Fibroblast of the conjunctiva (primary cell): ENCODE results near the gene NDUFAF5.

ENCODE experiments used
- DNase-seq: peaks from one replicate; pipeline ENCODE4 v3.0.0-alpha.2; 2010; ENCODE audit warnings: low read depth

The NDUFAF5 gene

GRCh38 chr20:13821876-13822275 is 37.0 kb downstream of the NDUFAF5 start:
- no peak for DNase-seq

DNA sequence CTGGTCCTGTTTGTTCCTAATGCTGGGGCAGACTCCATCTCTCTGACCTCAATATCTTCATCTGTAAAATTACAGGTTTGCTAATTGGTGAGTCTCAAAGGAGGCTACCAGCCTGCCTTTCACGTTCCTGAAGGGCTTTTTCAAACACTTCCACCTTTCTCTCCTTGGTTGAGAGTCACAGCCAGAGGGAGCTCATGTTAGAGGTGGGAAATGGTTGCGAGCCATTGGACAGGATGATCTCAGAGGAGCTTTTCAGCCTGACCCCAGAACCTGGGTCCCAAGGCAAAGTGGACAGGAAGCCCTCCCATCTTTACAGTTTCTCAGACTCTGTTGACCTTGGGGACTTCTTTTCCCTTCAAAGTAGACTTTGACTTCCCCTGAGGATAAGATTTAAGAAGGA is 37.6 kb downstream of the NDUFAF5 start:
- DNase-seq, result no peak

DNA sequence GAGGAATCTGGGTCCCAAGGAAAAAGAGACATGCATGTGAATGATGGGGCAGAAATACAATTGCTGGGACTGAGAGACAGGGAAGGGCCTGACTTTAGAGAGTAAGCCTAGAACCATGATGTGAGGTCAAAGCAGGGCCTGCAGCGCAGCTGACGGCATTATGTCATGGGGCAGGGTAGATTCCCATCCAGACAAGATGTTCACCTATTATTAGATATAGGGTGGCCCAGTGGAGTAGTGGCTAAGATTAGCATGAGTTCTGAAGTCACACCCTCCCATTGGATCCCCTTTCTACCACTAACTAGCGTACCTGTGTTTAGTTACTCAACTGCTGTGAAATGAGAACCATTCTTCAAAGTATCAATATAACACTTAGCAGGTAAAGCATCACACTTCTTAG is 39.6 kb downstream of the NDUFAF5 start:
- no peak for DNase-seq

DNA sequence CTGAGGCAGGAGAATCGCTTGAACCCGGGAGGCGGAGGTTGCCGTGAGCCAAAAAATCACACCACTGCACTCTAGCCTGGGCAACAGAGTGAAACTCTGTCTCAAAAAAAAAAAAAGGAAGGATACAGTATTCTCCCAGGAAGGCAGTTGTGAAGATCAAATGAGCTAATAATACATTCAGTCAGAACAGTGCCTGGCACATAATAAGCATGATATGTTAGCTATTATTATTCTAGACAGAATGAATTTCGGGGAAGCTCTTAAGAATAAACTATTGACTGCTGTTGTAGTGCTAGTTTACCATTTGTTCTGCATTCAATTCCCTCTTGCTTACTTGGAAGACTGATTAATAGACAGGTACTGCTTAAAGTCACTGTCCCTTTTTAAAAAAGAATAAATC is 40.6 kb downstream of the NDUFAF5 start:
- no peak for DNase-seq

DNA sequence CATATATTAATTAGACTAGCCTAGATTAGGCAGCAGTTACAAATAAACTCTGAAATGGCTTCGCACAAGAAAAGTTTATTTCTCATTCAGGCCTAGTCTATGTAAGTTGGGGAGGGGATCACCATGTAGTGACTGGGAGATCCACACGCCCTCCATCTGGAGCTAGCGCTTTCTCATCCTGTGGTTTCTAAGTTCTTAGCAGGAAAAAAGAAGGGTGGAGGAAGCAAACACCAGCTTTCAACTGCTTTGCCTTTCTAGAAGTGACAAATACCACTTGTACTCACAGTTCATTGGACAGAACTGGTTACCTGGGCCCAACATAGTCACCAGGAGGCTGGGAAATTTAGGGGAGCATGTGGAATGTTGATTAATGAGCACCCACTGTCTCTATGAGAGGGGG is 46.6 kb downstream of the NDUFAF5 start:
- DNase-seq, result no peak

DNA sequence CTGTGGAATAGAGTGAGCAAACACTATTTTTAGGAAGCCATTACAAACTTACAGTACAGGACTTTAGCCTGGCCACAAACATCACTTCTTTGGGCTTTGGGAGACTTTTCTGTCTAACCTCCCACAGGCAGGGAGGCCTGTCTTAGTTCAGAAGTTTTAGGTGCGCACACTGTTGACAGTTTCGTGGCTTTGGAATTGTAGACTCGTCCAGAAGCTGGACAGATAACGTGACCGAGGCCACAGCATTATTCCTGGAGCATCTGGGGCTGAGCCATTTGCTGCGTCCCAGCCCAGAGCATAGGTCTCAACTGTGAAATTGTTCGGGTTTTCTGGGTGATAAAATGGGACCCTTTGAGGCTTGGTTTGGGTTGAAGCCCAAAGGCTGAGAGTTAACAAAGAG is 53.8 kb downstream of the NDUFAF5 start:
- no peak for DNase-seq

GRCh38 chr20:13839421-13840092 is 54.7 kb downstream of the NDUFAF5 start:
- DNase-seq, result no peak

DNA sequence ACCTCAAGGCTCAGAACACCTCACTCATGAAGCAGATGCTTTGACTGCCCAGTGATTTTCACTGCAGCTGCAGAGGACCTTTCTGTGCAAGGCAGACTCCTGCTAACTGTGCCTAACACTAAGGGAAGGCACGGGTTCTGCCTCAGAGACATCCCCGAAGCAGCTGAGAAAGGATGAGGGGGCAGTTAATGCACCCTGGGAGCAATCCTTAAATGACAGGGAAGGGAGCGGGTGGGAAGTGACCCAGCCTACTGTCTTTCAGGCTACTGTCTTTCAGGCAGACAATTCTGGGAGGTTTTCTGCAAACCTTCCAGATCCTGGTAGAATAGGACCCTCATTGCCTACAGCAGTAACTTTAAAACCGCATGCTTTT is 55.3 kb downstream of the NDUFAF5 start:
- no peak for DNase-seq

GRCh38 chr20:13841206-13841605 is 56.4 kb downstream of the NDUFAF5 start:
- DNase-seq, result no peak

GRCh38 chr20:13844296-13844695 is 59.5 kb downstream of the NDUFAF5 start:
- DNase-seq, result no peak

GRCh38 chr20:13851279-13851678 is 66.5 kb downstream of the NDUFAF5 start:
- no peak for DNase-seq

GRCh38 chr20:13852306-13852705 is 67.5 kb downstream of the NDUFAF5 start:
- no peak for DNase-seq

- DNase-seq, result no peak
Measured at GRCh38 chr20:13855613-13856012, 70.8 kb downstream of the NDUFAF5 start.

- DNase-seq, result no peak
Measured at GRCh38 chr20:13856354-13856753, 71.5 kb downstream of the NDUFAF5 start.

DNA sequence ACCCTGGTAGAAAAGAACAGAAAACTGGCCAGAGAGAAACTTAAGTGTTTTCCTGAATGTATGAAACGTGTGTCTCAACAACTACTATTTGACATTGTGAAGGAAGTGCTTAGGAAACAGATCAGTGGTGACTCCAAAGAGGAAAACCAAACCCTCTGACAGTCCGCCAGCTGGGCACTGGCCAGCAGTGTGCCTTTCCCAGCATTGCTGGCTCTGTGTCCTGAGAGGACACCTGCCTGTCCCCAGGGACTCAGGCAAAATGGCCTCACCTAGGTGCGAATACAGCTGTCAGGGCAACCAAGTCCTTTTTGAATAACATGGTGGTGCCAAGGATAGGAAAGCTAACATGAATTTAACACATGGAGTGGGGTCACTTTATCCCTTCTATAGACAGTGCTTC is 72.5 kb downstream of the NDUFAF5 start:
- DNase-seq, result no peak

DNA sequence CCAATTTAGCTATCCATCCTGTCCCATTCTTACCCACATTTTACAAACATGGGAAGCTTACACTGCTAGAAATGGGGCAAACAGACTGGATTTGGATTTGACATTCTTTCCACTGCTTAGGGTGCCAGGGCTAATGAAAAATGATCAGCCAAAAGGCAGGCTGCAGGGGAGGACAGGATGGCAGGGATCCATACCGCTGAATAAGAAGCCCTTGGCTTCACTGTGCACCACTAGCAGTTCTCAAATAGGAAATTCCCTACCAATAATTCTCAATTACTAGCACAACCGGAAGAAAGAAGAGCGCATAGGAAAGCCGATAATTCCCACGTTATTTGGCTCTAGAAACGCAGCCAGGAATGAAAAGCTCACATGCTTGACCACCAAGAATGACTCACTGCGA is 73.1 kb downstream of the NDUFAF5 start:
- no peak for DNase-seq

- DNase-seq, result no peak
Measured at GRCh38 chr20:13858439-13858838, 73.6 kb downstream of the NDUFAF5 start.

- DNase-seq, result no peak
Measured at GRCh38 chr20:13858871-13859270, 74.0 kb downstream of the NDUFAF5 start.

GRCh38 chr20:13862245-13862644 is 77.4 kb downstream of the NDUFAF5 start:
- no peak for DNase-seq

- no peak for DNase-seq
Measured at GRCh38 chr20:13863244-13863643, 78.4 kb downstream of the NDUFAF5 start.

GRCh38 chr20:13865156-13865555 is 80.3 kb downstream of the NDUFAF5 start:
- DNase-seq, result no peak

DNA sequence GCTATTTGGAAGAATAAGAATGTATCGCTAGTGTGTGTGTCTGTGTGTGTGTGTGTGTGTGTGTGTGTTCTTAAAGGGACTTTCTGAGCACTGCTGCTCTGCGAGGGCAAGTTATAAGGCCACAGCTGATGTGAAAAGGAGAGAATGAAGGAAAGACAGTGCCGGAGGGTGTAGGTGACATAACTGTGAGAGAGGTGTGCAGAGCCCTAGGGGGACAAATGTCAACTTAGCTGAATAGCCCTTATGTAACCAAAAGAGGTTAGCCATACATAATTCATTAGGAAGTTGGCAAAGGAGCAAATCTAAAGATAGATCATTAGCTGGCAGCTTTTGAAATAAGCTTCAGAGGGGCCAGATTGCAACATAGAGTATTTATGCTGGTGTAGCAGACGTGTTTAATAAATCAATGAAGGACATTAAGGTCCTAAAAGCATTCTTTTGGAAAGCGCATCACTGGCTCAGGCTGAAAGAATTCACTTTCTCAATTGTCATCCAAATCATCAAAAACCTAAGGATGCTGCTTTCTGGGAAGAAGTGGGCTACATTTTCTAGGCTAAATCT is 81.0 kb downstream of the NDUFAF5 start:
- DNase-seq, result peak; percentile 24

- DNase-seq, result peak; percentile 58
Measured at GRCh38 chr20:13868331-13868730, 83.5 kb downstream of the NDUFAF5 start.

GRCh38 chr20:13870170-13870748 is 85.4 kb downstream of the NDUFAF5 start:
- DNase-seq, result no peak
